Astrocyte of the cerebellum (primary cell): ENCODE measurements around the gene INPP5F.
A peak's percentile ranks its signal among the peaks of the same experiment; 100 is the strongest.

Experiments used
- DNase-seq: peaks from one replicate; pipeline ENCODE4 v3.0.0-alpha.2; 2011; ENCODE audit warnings: low read depth
- H3K4me3 ChIP-seq: 2 replicates; pipeline ENCODE4 v1.5.1; 2011; ENCODE audit warnings: mild to moderate bottlenecking, low read depth, low read length, moderate library complexity
- in situ Hi-C: cut with HindIII; loops from 2 replicates; pipeline ENCODE4 v1.10.0; 2017; ENCODE audit warnings: low sequenced_read_pairs
- TF ChIP-seq, protein P1 (sequence below): IDR thresholded peaks from 2 replicates; pipeline ENCODE4 v1.5.1; 2012; ENCODE audit warnings: low read length, low read depth, moderate library complexity, mild to moderate bottlenecking; ENCODE audit errors: missing control alignments

INPP5F gene

DNA sequence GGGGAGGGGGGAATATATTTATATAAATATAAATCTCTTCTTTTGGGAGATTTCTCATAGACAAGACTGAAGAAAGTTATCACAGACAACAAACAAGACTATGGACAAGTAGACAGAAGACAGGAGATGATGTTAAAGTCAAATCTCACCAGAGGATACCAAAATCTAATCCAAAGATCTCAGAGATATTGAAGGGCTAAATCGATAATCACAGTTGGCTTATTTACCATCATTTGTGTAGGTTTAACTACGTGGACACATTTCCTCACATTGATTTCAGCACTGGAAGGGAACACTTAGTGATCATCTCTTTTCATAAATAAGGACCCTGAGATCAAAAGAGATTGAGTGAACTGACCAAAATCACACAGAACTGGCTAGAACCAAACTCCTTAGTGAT lies 2.7 kb upstream of the INPP5F start:
- no peak for DNase-seq
- in situ Hi-C loops = no loop called here
- TF ChIP-seq, protein P1, sequence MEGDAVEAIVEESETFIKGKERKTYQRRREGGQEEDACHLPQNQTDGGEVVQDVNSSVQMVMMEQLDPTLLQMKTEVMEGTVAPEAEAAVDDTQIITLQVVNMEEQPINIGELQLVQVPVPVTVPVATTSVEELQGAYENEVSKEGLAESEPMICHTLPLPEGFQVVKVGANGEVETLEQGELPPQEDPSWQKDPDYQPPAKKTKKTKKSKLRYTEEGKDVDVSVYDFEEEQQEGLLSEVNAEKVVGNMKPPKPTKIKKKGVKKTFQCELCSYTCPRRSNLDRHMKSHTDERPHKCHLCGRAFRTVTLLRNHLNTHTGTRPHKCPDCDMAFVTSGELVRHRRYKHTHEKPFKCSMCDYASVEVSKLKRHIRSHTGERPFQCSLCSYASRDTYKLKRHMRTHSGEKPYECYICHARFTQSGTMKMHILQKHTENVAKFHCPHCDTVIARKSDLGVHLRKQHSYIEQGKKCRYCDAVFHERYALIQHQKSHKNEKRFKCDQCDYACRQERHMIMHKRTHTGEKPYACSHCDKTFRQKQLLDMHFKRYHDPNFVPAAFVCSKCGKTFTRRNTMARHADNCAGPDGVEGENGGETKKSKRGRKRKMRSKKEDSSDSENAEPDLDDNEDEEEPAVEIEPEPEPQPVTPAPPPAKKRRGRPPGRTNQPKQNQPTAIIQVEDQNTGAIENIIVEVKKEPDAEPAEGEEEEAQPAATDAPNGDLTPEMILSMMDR = no peak

GRCh38 chr10:119723624-119724023 lies 2.2 kb upstream of the INPP5F start:
- in situ Hi-C loops = no loop called here
- TF ChIP-seq, protein P1 = no peak
- no peak for DNase-seq
- no peak overlapping the region for H3K4me3 ChIP-seq

More for the DNA sequence above, 2.7 kb upstream of the INPP5F start:
- no peak overlapping the region for H3K4me3 ChIP-seq

- in situ Hi-C loops = no loop called here
- no peak for DNase-seq
- H3K4me3 ChIP-seq = peak overlapping the region; percentile 66
- TF ChIP-seq, protein P1 = no peak
These were observed 995 bp upstream of the INPP5F start for GRCh38 chr10:119724593-119725516.

DNA sequence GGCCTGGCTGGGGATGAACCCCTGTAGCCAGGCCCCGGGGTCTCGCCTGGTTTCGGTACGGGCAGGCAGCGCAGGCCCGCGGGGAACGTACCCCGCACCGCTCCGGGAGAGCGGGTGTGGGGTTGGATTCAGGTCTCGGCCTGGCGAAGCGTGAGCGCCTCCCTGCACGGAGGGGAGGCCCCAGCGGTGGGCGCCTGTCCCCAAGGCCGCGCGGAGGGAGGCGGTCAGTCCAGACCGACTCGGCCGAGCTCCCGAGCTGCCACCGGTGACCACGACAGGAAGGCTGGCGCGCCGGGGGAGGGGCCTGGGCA lies 378 bp upstream of the INPP5F start:
- peak overlapping the region; percentile 66 for H3K4me3 ChIP-seq
- in situ Hi-C loops = no loop called here
- no peak for DNase-seq
- TF ChIP-seq, protein P1 = no peak

DNA sequence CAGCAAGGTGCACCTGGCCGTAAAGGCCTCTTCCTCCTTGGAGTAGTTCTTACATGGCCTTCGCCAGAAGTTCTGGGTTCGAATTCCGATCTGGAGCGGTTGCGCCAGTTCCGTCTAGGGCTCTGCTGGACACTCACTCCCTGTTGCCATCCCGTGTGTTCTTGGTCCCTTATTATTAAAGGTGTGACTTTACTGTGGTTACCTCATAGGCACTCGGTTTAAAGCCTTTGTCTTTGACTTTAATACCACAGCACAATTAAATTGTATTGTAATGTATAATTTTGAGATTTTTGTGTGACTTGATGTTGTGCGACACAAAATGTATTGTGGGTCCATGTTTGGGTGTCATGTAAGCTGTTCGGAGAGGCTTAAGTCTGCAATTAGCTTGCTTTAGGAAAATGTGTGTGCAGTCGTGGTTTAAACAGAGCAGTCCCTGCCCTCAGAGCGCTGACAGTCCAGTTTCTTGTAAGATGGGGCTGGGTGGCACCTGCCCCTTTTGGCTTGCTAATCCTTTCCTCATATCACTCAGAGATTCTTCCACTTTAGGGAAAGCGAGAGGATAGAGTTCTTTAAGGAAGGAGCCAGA lies 919 bp downstream of the INPP5F start:
- in situ Hi-C loops = no loop called here
- TF ChIP-seq, protein P1 = no peak
- peak overlapping the region; percentile 66 for H3K4me3 ChIP-seq
- DNase-seq = no peak

DNA sequence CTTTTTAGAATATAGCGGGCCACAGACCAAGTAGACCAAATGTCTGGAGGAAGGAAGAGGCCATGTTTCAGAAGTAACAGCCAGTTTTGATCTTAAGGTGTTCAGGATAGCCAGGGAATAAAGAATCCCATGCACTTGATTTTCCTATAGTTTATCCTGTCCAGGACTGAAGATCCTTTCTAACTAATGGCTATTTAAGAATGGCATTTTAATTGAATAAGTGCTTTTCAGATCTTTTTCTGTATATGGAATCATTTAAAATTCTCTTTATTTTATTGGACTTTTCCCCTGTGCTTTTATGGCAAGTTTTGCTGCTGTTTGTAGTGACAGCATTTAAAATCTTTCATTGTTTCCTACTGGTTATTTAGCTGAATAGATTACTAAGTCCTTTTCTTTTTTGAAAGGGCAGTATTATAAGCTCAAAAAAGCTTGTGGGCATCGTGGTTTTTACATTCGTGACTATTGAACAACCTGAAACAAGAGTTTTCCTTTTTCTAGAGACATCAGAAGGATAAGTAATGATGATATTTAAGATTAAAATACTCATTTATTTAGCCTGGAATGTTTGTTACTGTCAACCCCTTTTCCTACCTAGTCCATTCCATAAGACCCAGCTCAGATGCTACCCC lies 2.4 kb downstream of the INPP5F start:
- in situ Hi-C loops = no loop called here
- no peak overlapping the region for H3K4me3 ChIP-seq
- no peak for DNase-seq
- TF ChIP-seq, protein P1 = no peak
